GM21723 (cell line): ENCODE measurements around the gene ALDH1A3.

Experiments used
- ATAC-seq: cut with Tn5 transposase; IDR thresholded peaks from one replicate; pipeline ENCODE4 v1.9.1; 2021; ENCODE audit warnings: mild to moderate bottlenecking, moderate library complexity; ENCODE audit not compliant: unreplicated experiment

ALDH1A3 gene

DNA sequence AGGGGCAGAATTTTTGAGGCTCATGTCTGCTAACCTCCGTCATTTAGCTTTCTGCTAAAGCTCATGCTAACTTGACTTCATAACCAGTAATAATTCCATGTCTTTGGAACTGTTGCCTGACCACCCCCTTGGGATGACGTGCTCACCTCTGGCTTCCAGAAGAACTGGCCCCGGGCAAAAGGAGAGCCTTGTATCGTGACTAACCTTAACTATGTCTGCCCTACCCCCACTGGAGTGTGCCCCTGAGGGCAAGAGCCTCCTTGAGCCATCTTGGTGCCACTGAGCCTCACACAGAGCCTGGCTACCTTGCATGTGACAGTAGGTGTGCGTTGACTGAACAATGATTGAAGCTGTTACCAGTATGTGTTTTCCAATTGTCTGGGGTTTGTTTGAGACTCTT, 44.3 kb downstream of the ALDH1A3 start:
- ATAC-seq, result no peak

DNA sequence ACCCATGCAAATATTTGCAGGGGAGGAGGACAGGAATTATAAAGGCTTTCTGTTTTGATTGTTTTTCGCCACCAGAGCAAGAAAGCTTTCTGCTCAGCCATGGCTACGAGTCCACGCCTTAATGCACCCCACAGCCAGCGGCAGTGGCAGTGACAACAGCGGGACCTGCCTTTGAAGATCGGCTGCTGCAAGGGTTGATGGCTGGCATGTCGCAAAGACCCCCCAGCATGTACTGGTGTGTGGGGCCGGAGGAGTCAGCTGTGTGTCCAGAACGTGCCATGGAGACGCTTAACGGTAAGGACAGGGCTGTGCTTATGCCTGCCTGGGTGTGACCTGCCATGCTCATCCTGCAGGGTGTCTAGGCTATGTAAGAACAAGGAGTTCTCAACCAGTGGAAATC, 44.8 kb downstream of the ALDH1A3 start:
- no peak for ATAC-seq

DNA sequence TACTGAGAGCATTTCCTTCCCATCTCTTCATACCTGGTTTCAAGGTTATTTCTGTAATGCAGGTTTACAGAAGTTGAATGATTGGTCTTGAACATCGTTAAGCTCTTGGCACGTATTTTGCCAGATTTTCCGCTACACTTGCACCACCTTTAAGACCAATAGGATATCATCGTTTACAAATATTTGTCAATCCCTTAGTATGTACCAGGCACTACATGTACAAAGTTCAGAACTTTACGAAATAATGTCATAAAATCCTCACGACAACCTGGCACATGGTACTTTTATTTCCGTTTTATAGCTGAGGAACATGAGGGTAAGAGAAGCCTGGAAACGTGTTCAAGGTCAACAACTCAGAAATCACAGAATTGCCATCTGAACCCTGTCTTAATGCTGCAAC, 45.8 kb downstream of the ALDH1A3 start:
- ATAC-seq, result no peak

DNA sequence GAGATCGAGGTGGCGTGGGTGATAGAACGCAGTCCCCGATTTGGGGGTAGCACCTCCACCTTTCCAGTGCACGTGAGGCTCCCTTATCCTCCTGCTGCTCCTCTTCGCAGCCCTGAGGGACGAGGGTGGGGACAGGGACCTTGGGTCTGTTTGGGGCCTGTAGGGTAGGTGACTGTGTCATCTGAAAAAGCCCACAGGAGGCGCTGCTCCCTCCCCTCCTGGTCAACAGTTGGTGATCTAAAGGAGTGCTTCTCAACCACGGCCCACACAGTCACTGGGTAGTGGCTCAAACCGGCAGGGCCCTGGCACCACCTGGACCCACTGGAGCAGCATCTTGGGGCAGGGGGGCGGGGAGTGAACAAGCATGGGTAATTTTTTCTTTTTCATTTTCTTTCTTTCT, 46.6 kb downstream of the ALDH1A3 start:
- no peak for ATAC-seq

DNA sequence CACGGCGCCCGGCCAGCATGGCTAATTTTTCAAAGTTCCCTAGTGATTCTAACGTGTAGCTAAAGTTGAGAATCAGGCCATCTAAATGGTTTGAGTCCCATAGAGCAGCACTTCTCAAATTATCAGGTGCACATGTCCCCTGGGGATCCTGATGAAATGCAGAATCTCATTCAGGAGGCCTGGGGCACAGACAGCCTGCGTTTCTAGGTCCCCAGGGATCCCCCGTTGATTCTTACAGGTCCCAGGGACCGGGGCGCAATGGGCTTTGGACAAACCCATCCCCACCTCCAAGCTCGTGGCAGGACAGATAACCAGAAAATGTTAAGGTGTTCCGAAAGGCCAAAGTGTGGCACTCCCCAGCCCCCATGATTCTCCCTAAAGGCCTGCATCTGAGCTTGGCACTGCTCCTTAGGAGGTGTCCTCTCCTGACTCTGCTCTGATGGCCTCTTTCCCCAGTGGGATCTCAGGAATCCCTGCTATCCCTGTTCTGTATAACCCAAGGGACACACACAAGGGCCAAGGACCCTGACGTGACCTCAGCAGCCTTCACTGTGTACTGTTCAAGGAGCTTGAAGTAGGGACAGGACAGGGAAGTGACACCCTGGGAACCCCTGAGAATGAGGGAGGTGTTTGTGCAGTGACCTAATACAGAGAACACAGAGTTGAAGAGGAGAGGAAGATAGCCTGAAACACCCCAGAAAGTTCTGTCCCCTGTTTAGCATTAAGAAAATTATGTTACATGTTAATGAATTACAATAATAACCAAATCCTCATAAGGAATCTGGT, 47.5 kb downstream of the ALDH1A3 start:
- no peak for ATAC-seq

DNA sequence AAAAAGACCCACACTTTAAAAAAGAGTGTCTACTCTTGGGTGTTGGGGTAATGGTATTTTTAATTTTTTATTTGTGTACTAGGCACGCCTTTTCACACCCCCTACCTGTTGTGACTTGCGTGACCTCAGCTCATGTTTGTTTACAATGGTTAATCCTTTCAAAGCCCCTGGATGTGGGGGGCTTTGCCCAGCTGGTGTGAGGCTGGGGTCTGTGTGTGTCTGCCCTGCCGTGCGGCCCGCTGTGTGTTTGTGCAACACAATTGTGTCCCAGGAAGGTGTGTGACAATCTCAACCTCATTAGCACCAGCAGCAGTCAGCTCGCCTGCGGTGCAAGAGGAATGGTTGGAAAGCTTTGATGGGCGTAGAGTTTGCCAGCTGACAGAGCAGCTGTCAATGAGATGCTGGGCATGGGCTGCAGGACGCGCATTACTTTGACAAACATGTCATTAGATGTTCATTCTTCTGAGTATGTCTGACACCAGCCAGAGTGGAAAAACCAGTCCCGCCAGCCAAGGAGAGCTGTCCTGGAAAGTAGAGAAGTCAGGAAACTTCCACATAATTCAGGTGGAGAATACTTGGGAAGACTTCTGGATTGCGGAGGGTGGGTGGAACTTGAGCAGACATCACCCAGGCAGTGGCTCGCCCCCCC, 49.1 kb downstream of the ALDH1A3 start:
- no peak for ATAC-seq

DNA sequence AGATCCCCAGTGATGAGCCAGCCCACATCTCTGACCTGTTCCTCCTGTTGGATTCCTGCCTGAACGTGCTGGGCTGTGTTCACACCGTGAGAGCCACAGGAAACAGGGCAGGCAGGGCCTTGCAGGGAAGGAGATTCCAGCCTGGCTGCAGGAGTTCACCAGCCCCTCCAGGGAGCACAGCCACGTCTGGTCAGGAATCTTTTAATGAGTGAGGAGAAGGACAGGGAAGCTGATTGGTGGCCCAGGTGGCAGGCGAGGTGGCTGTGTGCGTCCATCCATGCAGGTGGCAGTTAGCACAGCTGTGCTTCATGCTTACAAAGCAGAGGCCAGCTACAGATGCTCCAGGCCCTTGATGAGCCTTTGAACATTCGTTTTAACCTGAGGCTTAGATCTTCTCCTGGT, 50.0 kb downstream of the ALDH1A3 start:
- ATAC-seq, result peak; percentile 36

DNA sequence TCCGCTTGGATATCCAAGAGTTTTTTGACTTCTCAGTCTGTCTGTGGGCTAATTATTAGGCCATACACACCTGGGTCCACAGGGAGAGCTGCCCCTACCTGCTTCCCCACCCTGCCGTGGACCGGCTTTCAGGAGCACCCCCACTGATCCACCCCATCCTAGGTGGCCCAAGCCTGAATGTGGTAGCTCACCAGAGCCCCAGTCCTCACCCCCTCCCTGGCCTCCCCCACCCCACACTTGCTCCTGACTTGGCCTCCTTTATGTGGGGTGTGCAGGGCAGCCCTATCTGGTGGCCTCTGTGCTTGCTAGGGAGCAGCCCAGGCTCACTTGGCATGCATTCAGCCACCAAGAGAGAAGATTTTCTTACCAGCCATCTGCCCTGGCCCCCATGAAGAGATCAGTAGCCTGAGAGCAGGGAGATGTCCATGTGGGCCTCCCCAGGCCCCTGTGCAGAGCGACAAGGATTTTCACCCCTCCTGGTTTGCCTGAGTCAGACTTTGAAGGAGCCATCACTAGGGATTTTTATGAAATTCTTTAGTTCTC, 50.7 kb downstream of the ALDH1A3 start:
- ATAC-seq, result no peak

DNA sequence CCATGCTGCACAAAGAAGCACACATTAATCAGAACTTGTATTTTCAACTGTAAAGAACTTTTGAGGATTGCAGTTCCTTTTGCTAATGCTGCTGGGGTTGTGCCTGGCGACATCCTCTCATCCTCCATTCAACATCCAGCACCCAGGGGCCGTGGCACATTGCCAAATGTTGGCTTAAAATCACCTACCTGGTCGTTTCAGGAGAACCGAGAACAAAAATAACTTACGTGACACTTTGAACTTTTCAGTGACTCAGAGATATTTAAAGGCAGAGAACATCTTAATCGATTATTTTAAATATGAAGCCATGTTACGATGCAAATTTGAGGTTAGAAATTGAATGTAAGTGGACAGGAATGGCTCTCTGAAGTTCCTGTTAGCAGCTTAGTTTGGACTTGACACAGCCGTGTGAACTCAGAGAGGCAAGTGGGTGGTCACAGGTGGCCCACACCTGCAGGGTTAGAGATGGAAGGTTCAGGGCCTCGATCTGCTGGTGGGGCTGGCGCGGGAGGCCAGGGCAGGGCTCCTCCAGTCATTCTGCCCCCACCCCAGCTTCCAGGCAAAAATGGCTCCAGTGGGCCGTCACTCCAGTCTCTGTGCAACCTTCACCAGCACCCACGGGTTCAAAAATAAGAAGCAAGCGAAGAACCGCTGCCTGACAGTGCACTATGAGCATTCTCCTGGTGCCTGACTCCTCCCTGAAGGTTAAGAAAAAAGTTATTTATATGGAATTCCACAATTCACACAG, 51.7 kb downstream of the ALDH1A3 start:
- peak; percentile 45 for ATAC-seq

DNA sequence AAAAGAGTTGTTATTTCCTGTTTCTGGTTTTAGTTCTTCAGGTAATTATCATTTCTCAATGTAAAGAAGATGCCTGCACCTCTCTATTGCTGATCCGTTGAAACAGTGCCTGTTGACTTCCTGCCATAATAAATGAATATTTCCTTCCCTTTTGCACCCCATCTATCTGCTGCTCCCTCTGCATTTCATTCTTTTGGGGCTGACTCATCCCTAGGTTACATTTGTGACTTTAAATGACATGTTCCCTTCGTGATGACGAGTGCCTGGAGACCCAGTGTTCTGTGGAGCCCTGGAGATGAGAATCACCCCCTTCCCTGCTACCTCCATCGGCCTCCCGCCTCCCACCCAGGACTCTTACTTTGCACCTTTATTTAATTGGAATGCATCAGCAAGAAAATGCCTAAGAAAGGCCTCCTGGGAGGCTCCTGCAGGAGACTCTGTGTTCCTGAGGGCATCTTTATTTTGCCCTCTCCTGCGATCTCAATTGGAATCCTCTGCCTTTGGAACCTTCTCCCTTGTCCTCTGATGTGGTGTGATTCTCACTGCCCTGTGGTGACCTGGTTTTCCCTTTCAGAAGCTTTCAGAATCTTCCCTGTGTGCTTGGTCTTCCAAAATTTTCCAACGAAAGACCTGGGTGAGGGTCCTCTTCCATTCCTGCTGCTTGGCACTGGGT, 53.2 kb downstream of the ALDH1A3 start:
- no peak for ATAC-seq

DNA sequence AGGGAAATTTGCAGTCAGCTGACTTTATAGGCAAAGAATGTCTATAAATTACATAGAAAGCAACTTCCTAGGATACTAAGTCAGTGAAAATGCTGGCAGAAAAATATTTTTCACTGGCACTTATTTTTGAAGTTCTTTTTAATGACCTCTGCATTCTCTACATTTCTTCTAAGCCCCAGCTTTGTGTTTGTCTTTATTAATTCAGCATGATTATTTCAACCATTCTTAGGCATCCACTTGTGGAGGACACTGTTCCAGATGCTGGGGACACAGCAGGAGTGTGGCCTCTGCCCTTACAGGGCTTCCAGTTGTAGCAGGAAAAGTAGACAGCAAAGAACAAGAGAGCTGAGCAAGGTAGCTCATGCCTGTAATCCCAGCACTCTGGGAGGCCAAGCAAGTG, 54.5 kb downstream of the ALDH1A3 start:
- no peak for ATAC-seq

DNA sequence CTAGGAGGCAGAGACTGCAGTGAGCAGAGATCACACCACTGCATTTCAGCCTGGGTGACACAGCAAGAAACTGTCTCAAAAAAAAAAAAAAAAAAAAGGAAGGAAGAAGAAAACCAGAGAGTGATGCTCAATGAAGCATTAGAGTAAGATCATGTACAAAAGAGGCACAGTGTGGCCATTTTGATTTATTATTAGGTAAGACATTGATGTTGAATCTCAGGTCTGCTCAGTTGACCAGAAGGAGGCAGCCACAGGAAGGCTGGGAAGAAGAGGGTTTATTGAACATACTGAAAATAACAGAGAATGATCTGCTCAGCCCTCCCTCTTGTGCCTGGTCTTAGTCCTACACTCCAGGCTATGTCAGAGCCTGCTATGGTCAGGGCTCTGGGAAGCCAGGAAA, 55.1 kb downstream of the ALDH1A3 start:
- no peak for ATAC-seq

DNA sequence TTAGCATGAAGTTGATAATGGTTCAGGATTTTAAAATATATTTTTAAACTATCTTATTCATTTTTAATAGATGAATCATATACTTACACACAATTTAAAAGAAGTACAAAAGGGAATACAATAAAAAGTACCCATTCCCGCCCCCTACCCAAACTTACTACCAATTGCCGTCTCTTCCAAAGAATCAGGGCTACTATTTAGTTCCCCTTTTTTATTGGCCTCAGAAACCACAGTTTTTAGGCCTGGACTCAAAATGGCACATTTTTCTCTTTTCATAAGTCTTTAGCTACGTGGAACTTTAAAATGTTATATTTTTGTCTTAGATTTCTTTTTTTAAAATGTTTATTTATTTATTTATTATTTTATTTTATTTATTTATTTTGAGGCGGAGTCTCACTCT, 57.5 kb downstream of the ALDH1A3 start:
- ATAC-seq, result no peak

DNA sequence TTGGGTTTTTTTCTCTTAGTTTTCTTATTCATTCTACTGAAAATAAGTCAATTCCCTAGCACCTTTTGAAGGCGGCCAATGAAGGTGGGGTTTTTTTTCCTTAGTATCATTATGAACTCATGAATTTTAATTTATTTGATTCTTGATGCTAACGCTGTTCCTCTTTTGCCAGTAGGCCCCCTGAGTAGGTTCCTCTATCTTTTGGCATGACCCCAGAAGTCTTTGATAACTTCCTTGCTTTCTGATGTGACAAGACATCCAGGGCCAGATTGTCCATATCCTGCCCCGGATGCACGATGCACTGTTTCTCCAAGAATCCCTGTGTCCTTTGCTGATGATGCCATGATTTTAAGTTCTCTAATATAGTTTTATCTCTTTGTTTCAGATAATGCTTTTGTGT, 60.2 kb downstream of the ALDH1A3 start:
- no peak for ATAC-seq

DNA sequence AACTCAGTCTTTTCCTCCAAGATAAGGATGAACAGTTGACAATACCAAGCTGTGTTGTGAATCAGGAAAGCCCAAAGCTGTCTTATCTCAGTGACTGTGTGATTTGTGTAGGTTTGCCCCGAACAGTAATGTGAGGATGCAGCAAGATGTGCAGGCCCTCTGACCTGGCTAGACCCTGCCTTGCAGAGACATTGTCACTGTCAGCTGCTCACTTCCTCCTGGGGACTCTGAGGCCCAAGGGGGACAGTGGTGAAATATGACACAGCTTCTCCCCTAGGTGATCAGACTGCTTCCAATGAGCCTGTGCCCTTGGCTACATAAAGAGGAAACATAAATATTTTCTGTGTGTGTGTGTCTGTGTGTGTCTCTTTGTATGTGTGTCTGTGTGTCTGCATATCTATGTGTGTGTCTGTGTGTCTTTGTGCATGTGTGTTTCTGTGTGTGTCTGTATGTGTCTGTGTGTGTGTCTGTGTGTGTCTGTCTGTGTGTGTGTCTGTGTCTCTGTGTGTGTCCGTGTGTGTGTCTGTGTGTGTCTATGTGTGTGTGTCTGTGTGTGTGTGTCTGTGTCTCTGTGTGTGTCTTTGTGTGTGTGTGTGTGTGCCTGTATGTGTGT, 61.2 kb downstream of the ALDH1A3 start:
- ATAC-seq, result peak; percentile 77

DNA sequence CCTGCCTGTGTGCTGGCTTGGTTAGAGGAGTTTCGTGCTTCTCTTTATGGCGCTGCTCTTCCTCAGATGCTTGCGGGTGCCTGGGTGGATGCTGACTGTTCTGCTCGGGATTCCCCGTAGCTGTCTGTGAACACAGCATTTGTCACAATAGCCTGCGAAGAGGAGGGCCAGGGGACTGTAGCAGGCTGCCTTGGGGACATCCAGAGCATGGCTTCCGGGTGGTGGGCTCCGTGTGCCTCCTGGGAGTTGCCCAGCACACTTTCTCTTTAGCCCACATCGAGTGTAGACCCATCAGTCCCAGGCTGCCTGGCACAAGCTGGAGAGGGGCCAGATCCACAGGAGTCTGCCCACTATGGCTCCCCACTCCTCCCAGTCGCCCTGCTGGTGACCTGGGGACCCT, 61.9 kb downstream of the ALDH1A3 start:
- peak; percentile 61 for ATAC-seq

DNA sequence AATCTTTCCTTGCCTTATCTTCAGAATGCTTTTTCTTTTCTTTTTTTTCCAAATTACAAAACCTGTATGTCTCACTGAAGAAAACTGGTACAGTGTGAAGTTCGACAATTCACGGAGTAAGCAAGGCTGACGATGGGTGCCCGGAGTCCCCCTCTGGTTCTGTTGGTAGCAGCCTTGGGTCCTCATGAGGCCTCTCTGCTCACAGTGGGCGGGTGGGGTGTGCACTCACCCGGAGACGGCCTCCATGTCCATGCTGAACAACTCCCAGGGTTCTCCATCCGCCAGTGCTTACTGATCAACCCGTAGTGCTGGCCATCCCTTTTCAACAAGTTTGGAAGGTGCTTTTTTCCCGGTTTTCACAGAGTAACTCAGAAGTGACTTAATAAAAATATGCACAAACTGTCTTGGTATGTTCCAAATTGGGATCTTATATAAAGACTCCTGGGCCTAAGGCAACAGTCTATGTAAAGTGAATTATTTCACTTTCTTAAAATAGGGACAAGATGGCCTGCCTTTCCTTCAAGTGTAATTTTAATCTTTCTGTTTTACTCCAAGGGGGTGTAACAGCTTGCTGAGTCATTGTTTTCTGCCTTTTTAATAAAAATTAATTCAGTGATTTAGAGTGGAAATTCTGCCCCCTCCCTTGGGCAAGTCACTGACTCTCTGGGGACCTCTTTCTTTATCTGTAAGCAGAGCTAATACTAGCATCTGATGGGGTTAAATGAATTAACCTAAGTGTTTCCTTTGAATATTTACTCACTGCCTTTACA, 63.2 kb downstream of the ALDH1A3 start:
- no peak for ATAC-seq

DNA sequence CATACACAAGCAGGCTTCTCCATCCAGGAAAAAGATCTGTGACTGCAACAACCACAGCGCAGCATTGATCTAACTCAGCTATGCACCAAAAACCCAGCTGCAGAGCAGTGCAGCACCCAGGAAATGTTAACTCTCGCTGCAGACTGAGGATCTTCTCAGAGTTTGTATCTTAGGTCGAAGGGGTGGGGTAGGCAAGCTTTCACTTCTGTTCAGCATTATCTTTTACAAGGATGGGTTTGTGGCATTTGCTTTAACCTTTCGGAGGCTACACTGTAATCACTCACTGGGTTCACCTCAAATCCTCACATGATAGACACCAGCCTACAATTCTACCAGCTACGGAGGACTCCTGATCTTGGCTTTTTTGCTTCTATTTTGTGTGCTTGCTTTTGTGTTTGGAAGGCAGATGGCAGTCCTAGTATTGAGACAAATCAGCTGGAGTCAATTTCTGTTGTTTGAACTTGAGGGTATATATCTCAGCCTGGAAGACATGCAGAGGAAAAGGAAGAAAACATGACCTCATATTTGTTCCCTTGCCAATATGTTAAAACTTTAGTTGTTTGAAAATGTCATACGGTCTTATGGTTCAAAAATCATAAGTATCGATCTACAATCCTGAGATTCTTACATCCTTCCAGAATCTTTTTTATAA, 64.7 kb downstream of the ALDH1A3 start:
- no peak for ATAC-seq

DNA sequence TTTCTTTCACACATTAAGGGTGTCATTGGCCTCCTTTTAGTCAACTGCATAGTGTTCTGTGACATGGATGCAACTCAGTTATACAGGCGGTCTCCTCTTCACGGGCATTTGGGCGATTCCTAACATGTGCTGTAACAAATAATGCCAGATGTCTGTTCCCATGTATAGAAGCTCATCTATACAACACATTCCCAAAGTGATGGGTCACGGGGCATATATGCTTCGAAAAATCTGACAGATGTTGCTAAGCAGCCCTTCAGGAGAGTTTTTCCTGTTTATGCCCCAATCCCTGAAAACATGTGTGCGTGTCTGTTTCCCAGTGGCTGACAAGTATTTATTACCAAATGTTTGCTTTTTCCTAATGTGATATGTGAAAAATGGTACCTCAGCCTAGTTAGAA, 65.4 kb downstream of the ALDH1A3 start:
- ATAC-seq, result no peak
